HepG2 (cell line): ENCODE results near the gene TMEM107. TPM values are rescaled to one million over a fixed set of nuclear protein-coding genes. Genes with fewer than 3 reads are reported as not detected.
A peak's percentile ranks its signal among the peaks of the same experiment; 100 is the strongest.

Experiments used
- ATAC-seq: fragments of 200-7000 bp; cut with Tn5 transposase; 3 replicates; pipeline ENCODE4 v1.9.1; 2020; ENCODE audit warnings: mild to moderate bottlenecking, moderate library complexity
- BruUV-seq: library from RNA; stranded (reverse); fragments of 400-500 nt; replicated peaks from 2 replicates; lab custom pipeline; 2021; lab: Mats Ljungman, UMichigan
- CTCF ChIA-PET: fragments of 300-600 bp; formaldehyde crosslinking; extraction: SDS; loops from one replicate; lab custom pipeline; 2021; ENCODE audit warnings: low total read pairs, inconsistent platforms, low intra/inter-chr PET ratio; lab: Yijun Ruan, JAX
- POLR2A ChIA-PET: fragments of 350-600 bp; sonication (Branson Sonifier 250); formaldehyde crosslinking; loops from one replicate; lab custom pipeline; 2020; ENCODE audit warnings: antibody characterized with exemption, inconsistent platforms; lab: Yijun Ruan, JAX
- DNase-seq: peaks from one replicate; pipeline ENCODE4 v3.0.0-alpha.2; 2015; ENCODE audit warnings: low spot score
- FAIRE-seq: peaks from 3 replicates; lab custom pipeline; 2011; peaks lifted over from hg19 to GRCh38; lab: Jason Lieb, UNC
- H2AFZ ChIP-seq: one replicate; pipeline ENCODE4 v1.6.1; 2011; ENCODE audit warnings: low read length, inconsistent platforms
- H3K27ac ChIP-seq: fragments of 300-600 bp; 3 replicates; pipeline ENCODE4 v1.8.0; 2011; ENCODE audit warnings: mixed run types, mild to moderate bottlenecking, mixed read lengths, low read length, inconsistent platforms; ENCODE audit not compliant: insufficient read depth; ENCODE audit errors: extremely low read length
- H3K27me3 ChIP-seq, 2 experiments: fragments of 200-600 bp in 1 of 2; 2 replicates in 1 of 2; 3 replicates in 1 of 2; pipeline versions ENCODE4 v1.6.0 to v1.8.0; 2011; ENCODE audit warnings: low read length in 2 of 2, mild to moderate bottlenecking in 2 of 2, moderate library complexity in 2 of 2, inconsistent platforms in 1 of 2; ENCODE audit not compliant: insufficient read depth in 2 of 2, control insufficient read depth in 1 of 2
- H3K36me3 ChIP-seq, 2 experiments: fragments of 200-600 bp in 1 of 2; replicated peaks in 1 of 2; 2 replicates in 1 of 2; 3 replicates in 1 of 2; pipeline versions ENCODE4 v1.5.1 to v1.8.0; 2011; ENCODE audit warnings: low read length in 2 of 2, inconsistent platforms in 1 of 2; ENCODE audit not compliant: insufficient read depth in 2 of 2, control insufficient read depth in 1 of 2
- H3K4me1 ChIP-seq: 2 replicates; pipeline ENCODE4 v1.5.1; 2012; ENCODE audit warnings: low read length, inconsistent platforms; ENCODE audit not compliant: insufficient read depth
- H3K4me2 ChIP-seq: 2 replicates; pipeline ENCODE4 v1.6.0; 2011; ENCODE audit warnings: low read depth, low read length, inconsistent platforms
- H3K4me3 ChIP-seq, 3 experiments: fragments of 200-600 bp in 1 of 3; sonication (generic), shearing (Covaris generic) in 1 of 3; replicated peaks in 1 of 3; 2 replicates each; pipeline ENCODE4 v1.5.1; 2011 to 2016; ENCODE audit warnings: low read length in 3 of 3, inconsistent platforms in 2 of 3, low read depth in 2 of 3, mild to moderate bottlenecking in 2 of 3, control low read depth in 1 of 3, mixed read lengths in 1 of 3; ENCODE audit not compliant: insufficient read depth in 1 of 3
- H3K79me2 ChIP-seq: one replicate; pipeline ENCODE4 v1.6.1; 2011; ENCODE audit warnings: low read length, inconsistent platforms; ENCODE audit not compliant: insufficient read depth
- H3K9ac ChIP-seq: 2 replicates; pipeline ENCODE4 v1.6.0; 2011; ENCODE audit warnings: mild to moderate bottlenecking, low read depth, low read length, inconsistent platforms; ENCODE audit not compliant: insufficient read depth
- H3K9me3 ChIP-seq: 2 replicates; pipeline ENCODE4 v1.5.1; 2012; ENCODE audit warnings: mild to moderate bottlenecking, low read length
- H4K20me1 ChIP-seq: 2 replicates; pipeline ENCODE4 v1.6.0; 2011; ENCODE audit warnings: inconsistent platforms, mild to moderate bottlenecking, low read length, moderate library complexity; ENCODE audit not compliant: insufficient read depth
- ARNTL ChIP-seq: sonication (generic); formaldehyde crosslinking; IDR thresholded peaks from 2 replicates; pipeline ENCODE4 v1.4.0; 2020; ENCODE audit warnings: mild to moderate bottlenecking, missing genetic modification reagents
- ATF7 ChIP-seq, 2 experiments: fragments of 450-650 bp in 1 of 2; sonication (generic) in 1 of 2; formaldehyde crosslinking in 1 of 2; IDR thresholded peaks; 2 replicates each; pipeline versions ENCODE4 v1.4.0 to v1.6.1; 2016 to 2020; ENCODE audit warnings: antibody characterized with exemption in 1 of 2, mild to moderate bottlenecking in 1 of 2, missing genetic modification reagents in 1 of 2
- ETV5 ChIP-seq: IDR thresholded peaks from 2 replicates; pipeline ENCODE4 v1.6.1; 2018; ENCODE audit warnings: missing biosample characterization, missing genetic modification reagents, inconsistent platforms, borderline replicate concordance
- FOXA1 ChIP-seq, 2 experiments: fragments of 450-650 bp in 1 of 2; sonication (generic) in 1 of 2; formaldehyde crosslinking in 1 of 2; IDR thresholded peaks; 2 replicates each; pipeline versions ENCODE4 v1.4.0 to v1.6.1; 2016 to 2020; ENCODE audit warnings: missing genetic modification reagents in 1 of 2
- GPBP1L1 ChIP-seq: sonication (generic); formaldehyde crosslinking; IDR thresholded peaks from 2 replicates; pipeline ENCODE4 v1.5.0; 2020; ENCODE audit warnings: mild to moderate bottlenecking, missing genetic modification reagents
- NCOA2 ChIP-seq: sonication (generic); formaldehyde crosslinking; IDR thresholded peaks from 2 replicates; pipeline ENCODE4 v1.8.0; 2022; ENCODE audit warnings: inconsistent platforms
- PATZ1 ChIP-seq: sonication (generic); formaldehyde crosslinking; IDR thresholded peaks from 2 replicates; pipeline ENCODE4 v1.4.0; 2020; ENCODE audit warnings: missing genetic modification reagents
- PHF20 ChIP-seq: sonication (generic); formaldehyde crosslinking; IDR thresholded peaks from 2 replicates; pipeline ENCODE4 v1.5.0; 2020; ENCODE audit warnings: mild to moderate bottlenecking, missing genetic modification reagents
- PRDM10 ChIP-seq: sonication (generic); formaldehyde crosslinking; IDR thresholded peaks from 2 replicates; pipeline ENCODE4 v1.4.0; 2020; ENCODE audit warnings: low read depth, missing genetic modification reagents
- SAFB2 ChIP-seq: sonication (generic); formaldehyde crosslinking; IDR thresholded peaks from 2 replicates; pipeline ENCODE4 v1.5.1; 2020; ENCODE audit warnings: missing genetic modification reagents, low read depth, mild to moderate bottlenecking, borderline replicate concordance
- ZNF230 ChIP-seq: sonication (generic); formaldehyde crosslinking; IDR thresholded peaks from 2 replicates; pipeline ENCODE4 v1.4.0; 2020; ENCODE audit warnings: mild to moderate bottlenecking, missing genetic modification reagents
- WGBS: methylation state at CpG from one replicate; pipeline ENCODE4 v1.1.6; 2017; ENCODE audit warnings: low lambda C conversion rate; 5-methylcytosine and 5-hydroxymethylcytosine counted together
- in situ Hi-C: cut with HindIII; loops from 2 replicates; pipeline ENCODE4 v1.10.0; 2017; ENCODE audit warnings: low pct_unique_long_range_greater_than_20kb; ENCODE audit not compliant: extremely low pct_ligation_motif_present
- intact Hi-C: fragments of 100-400 bp; cut with micrococcal nuclease; formaldehyde crosslinking; loops from one replicate; pipeline ENCODE4 v1.10.0; 2022; ENCODE audit not compliant: unreplicated experiment
- polyA plus RNA-seq, 8 experiments: library from polyadenylated mRNA; depleted of rRNA in 3 of 8; stranded (reverse) in 7 of 8; unstranded in 1 of 8; fragments of >200 nt; fragmentation: Illumina TruSeq in 4 of 8; extraction: Trizol in 4 of 8; gene quantifications; 2 replicates each; pipeline versions ENCODE4 v1.2.1 to v1.2.3, GENCODE V29; 2011 to 2016; ENCODE audit warnings: low read depth in 4 of 8, missing spikeins in 1 of 8, mixed read lengths in 1 of 8; ENCODE audit not compliant: insufficient read depth in 1 of 8
- total RNA-seq, 5 experiments: library from RNA; depleted of rRNA; stranded (reverse); fragments of >200 nt; fragmentation: Illumina TruSeq; extraction: Trizol; gene quantifications; 2 replicates each; pipeline ENCODE4 v1.2.3, GENCODE V29; 2016; ENCODE audit warnings: low read depth in 1 of 5

Gene TMEM107
- total and polyA plus RNA-seq, 2 of the 13 experiments (the other 11 are each of a cell fraction or from before 2014, with no cell fraction given), result 7.2 to 15.3 TPM

- TF ChIP-seq GPBP1L1, result no peak
- no peak for TF ChIP-seq ETV5 (CRISPR knock-in tag)
- TF ChIP-seq PATZ1, result no peak; the same call in 1 of the 2 replicates
- TF ChIP-seq, all 625 proteins: peak for 77
Observed at GRCh38 chr17:8210761-8211458, 34.7 kb upstream of the TMEM107 start (continued).

- no peaks in the 10 kb centered on the region for H4K20me1 ChIP-seq
- no peak within 1 kb of the TSS for H2AFZ ChIP-seq
- peaks cover 28% of the 10 kb centered on the region for H3K79me2 ChIP-seq
- peak within 1 kb of the TSS; percentile 71 to 87 (median 75) for H3K4me3 ChIP-seq
- H3K27ac ChIP-seq, result peak within 1 kb of the TSS; percentile 91
- ATAC-seq (peak; percentile 82), DNase-seq (peak; percentile 96), FAIRE-seq (peak; percentile 98)
- H3K9me3 ChIP-seq, result no peaks in the 10 kb centered on the region
- H3K4me1 ChIP-seq, result peaks cover 41% of the 10 kb centered on the region
- BruUV-seq, result no TSS peak
- H3K9ac ChIP-seq, result peak within 1 kb of the TSS; percentile 87
- in situ Hi-C loops, result no loop called here
- WGBS, result 2% methylated on average over 26 of the region's 46 CpGs
- CTCF ChIA-PET, result no interaction called here
- POLR2A ChIA-PET, result interaction anchor here (0.7 to 6.5 kb wide), 11 partner anchors 10 to 294 kb away, joined by 3 to 105 read pairs (median 5); partner anchors contain the start of genes BORCS6, CTC1, RANGRF and RNF227
- intact Hi-C loops, result loop anchor here (1.0 kb wide), 1 partner anchor 37 kb away; no protein-coding TSS in a partner anchor
- H3K4me2 ChIP-seq, result peak within 1 kb of the TSS; percentile 87
- no peaks in the 10 kb centered on the region; a peak in 1 of 5 replicates for H3K27me3 ChIP-seq
- H3K36me3 ChIP-seq, result peaks cover 0 to 27% of the 10 kb centered on the region in 2 experiments; a peak in 3 of 5 replicates
- TF ChIP-seq PHF20 (peak; percentile 44; the same call in 1 of the 2 replicates), SAFB2 (peak; percentile 33; the same call in 1 of the 2 replicates), PRDM10 (CRISPR knock-in tag) (no peak; the same call in 1 of the 2 replicates), NCOA2 (CRISPR knock-in tag) (peak; percentile 23; the same call in 1 of the 2 replicates), ATF7 (IDR thresholded peaks at IDR 0.05) (no peak), ATF7 (CRISPR knock-in tag; IDR thresholded peaks at IDR 0.05) (0 out of 2 replicates have a peak, but pooled peaks have one; percentile 44), ZNF230 (CRISPR knock-in tag) (peak; percentile 90; the same call in 1 of the 2 replicates), FOXA1 (IDR thresholded peaks at IDR 0.05) (no peak), FOXA1 (CRISPR knock-in tag; IDR thresholded peaks at IDR 0.05) (no peak), ARNTL (CRISPR knock-in tag) (no peak; the same call in 1 of the 2 replicates)
Observed at GRCh38 chr17:8209907-8210760, 34.0 kb upstream of the TMEM107 start, which contains the start of gene AURKB. Gene AURKB (minus strand): TSS chr17:8210575. CDS start chr17:8210224, 351 bp downstream.
